GM19467 (cell line): Measurements from ENCODE around the gene GLRX.
A peak's percentile ranks its signal among the peaks of the same experiment; 100 is the strongest.
"Not testable (repeated sequence)": the region's sequence is repeated elsewhere in the genome, so short reads cannot be mapped to it uniquely, and the experiment has no call there.

Source experiments
- ATAC-seq: cut with Tn5 transposase; IDR thresholded peaks from one replicate; pipeline ENCODE4 v1.9.1; 2021; ENCODE audit warnings: mild to moderate bottlenecking, moderate library complexity; ENCODE audit not compliant: unreplicated experiment

Gene GLRX

DNA sequence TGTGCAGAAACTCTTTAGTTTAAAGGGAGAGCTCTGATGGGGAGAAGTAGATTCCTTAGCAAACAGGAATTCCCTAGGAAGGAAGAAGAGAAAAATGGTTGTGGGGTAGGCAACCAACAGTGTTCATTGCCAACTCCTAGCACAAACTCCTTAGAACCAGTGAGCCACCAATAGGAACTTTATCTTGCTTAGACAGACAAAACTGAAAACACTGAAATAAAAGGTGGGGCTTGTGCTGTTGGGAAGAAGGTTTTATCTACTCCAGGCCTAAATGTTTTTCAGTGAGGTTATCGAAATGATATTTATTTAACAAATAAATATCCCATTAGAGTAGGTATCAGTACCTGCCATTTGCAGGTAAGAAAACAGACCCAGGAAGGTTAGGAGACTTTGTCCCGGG is 7.7 kb upstream of the GLRX start:
- no peak for ATAC-seq

DNA sequence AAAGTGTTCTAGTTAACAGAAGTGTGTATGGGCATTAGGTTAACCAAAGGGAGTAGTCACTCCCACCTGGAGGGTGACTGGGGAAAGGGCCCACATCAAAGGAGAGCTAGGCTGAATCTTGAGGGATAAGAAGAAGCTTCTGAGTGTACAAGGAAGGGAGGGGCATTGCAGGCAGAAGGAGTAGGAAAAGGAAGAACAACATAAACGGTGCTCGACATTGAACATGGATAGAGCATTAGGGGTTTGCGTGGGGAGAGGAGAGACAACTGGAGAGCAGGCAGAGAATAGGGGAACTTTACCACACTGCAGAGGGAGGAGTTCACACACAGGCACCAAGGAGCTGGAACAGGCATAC is 5.3 kb upstream of the GLRX start:
- no peak for ATAC-seq

DNA sequence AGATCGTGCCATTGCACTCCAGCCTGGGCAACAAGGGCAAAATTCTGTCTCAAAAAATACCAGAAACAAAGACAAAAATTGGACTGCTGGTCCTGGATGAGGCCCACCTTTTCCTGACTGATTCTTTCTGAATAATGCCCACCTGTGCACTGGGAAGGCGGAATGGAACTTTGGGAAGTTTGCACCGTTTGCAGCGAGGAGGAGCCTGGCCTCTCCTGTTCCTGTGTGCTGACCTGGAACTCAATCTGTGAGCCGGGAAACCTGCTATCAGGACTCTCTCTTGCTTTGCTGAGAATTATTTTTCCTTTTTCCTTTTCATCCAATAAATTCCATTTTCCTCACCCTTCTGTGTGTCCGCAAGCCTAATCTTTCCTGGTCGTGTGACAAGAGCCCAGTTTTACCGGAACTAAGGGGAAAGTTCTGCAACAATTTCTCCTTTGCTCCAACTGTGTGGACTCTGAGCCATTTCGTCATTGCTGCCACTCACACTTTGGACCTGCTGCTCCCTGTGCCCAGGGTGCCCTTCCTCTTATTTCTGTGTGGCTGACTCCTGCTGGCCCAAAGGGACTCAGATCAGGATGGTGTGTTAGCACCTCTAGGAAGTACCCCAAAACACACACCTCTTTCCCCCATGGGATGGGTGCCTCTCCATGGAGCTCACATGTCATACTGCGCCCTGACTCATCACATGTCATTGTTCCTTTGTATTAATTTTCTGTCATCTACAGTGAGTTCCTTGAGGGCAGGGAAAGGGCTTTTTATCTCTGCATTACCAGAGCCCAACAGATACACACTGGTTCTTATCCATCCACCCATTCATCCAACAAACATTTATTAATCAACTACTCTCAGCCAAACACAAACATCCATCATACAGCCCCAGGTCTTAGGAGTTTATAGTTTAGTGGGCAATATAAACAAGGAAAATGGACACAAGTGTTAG is 4.7 kb upstream of the GLRX start:
- no peak for ATAC-seq

DNA sequence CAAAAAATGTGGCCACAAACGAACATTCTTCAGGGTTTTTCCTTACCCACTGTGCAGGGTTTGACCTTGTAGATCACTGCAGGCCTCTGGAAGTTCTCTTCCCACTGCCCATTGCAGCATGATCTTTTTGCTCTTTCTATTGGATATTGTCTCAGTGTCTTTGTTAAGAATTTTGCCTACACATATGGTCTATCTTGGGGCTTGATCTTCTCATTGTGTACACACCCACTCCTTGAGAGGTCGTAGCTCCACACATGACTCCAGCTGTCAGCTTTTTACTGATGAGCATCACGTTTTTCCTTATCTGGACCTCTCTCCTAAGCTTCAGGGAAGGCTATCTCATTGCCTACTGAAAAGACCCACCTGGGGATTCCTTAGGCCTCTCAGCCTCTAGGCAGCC is 3.0 kb upstream of the GLRX start:
- no peak for ATAC-seq

DNA sequence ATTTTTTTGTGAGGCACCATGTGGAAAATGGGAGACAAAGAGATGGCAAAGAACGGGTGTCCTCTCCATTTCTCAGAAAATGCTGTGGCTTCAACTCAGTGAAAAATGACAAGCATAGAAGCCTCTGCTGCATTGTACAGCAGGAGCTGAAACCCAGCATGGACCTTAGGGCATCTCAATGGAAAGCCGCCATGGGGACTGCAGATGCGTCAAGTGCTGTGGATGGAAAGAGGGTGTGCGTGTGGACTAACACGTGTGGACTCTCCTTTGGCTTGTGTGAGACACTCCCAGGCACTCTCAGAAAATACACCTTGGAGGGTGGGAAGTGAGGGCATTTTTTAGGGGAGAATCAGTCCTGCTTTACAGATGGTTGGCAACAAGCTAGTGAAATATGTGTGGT is 2.2 kb upstream of the GLRX start:
- ATAC-seq = no peak

DNA sequence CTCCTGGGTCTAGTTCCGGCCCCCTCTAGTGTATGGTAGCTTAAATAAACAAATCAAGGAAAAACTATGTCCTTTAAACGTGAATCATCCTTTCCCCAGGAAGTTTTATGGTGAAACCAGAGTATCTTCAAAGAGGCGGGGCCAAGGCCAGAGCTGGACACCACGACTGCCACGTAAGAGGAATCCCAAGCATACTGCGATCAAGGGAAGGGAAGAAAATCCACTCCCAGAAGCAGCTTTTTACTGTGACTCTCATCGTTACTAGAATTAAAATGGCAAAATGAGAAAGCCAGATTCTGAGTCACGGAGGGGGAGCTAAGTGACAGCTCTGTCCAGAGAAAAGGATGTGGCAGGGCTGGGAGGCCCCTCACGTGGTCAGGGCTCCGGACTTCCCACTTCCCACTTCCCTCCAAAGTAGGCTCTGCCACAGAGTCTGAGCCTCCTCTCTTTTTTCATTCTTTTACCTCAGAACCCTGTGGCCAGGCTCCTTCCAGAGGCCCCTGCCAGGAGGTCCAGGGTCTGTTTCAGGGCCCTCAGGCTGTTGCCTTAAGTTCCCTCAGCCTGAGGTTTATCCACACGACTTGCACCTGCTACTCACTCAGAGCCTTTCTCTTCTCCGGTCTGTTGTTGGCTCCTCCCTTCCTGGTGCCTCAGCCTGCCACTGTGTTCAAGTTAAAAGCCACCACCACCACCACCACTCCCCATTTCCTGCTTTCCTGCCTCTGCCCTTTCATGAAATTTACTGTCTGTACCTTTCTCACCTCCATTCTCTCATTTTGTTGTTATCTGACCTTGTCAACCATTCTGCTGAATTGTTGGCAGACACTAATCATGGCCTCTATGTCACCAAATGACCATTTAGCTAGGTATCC is 1.4 kb upstream of the GLRX start:
- ATAC-seq = peak; percentile 48

DNA sequence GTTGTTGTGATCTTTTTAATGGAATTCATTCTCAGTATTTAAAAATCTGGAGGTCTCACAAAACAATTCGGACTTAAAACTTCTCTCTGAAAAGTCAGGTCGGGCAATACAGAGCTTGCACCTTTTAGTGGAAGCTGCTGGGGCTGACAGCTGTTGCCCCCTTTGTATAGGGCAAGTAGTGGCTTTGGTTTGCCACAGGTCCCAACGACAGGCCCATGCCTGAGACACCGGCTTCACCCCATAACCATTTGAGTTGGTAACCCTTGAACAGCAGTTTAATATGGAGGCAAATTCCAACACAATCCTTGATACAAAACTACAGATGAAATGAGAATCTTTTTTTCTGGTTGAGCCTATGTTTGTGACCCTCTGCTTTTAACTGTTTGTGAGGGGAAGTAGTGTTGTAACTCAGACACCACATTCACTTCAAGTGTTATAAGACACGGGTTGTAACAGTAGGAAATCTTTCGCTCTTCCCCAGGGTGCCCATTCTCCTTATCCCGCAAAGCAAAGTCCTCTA is 752 bp upstream of the GLRX start:
- no peak for ATAC-seq

DNA sequence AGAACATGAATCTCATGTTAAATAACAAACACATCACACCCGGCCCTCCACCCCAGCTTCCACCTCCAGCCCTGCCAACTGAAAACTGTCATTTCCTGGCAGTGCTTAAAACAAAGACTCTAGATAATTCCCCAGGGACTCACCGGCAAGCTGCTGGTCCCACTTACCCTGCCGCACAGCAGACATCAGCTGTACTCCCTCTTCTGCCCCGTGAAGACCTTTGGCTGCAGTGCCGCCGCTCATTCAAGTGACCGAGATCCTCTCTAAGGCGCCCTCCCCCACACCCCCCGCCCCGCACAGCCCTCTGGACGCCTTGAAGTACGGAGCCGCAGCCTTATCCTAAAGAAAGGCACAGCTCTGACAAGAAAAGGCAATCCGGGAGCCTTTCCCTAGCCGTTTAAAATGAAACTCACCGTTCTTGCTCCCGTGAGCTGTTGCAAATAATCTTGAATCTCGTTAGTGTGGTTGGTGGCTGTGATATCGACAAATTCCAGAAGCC is 434 bp downstream of the GLRX start:
- peak; percentile 31 for ATAC-seq

DNA sequence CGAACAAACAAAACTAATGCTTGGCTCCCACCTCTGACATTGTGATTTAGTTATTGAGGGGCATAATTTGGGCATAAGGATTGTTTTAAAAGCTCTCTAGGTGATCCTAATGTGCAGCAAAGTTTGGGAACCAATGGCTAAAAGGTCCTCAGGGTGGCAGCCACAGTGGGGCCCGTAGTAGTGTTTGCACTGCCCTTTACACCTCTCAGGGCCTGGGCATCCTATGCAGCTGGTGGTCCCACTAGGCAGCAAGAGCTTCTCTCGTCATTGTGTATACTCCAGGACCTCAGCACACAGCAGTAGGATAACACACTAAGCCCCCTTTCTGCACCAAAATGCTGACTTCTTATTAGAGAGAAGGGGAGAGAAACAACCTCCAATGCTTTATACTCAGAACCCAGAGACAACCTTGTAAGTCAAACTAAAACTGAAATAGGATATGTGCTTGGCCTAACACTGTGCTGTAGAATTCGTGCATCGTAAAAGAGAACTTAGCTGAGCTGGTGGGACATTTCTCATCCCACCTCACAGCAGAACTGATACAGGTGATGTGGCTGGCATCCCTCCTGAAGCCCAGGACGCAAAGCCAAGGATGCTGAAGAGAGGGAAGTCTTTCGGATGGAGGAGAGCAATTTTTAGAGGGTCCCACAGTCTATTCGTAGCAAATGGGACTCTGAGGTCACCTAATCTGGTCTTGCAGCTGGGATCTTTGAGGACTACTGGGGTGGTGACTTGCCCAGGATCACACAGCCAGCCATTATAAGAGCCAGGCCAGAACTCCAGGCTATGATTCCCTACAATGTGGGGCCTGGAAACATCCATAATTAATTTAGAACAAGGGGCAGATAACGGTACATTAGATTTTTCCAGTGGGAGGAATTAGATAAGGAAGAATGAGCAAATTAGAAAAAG is 1.2 kb downstream of the GLRX start:
- ATAC-seq = no peak

DNA sequence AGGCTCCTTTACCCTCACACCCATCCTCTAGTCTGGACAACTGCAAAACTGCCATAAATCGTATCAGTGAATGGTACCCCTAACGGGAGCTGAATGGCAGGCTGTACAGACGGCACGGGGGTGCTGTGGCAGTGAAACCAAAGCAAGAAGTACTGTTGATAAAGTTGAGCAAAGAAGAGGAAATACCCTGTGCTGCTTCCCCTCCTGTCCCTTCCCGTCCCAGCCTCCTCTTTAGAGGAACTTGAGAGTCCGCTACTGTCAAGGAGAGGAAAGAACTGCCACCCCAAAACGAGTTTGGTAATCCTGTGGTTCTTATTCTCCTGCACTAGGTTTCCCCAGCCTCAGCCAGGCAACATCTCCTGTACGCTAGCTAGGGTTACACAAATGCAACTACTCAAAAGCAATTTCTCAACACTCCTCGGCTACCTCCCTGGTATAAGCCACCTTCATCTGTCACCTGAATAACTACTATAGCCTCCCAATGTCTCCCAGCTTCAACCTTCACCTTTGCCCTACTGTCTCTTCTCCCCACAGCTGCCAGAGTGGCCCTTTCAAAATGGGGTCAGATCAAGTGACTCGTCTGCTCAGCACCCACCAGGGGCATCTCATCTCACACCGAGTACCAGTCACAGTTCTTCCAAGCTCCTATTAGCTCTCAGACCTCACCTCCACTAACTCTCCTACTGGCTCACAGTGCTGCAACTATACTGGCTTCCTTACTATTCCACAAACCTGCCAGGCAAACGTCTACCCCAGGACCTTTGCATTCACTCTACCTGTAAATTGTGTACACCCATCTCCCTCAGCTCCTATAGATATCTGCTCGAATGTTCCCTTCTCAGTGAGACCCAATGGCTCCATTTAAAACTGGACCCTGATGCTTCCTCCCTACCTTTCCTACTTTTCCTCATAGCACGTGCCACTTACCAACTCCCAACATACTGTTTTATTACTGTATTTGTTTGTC is 4.1 kb downstream of the GLRX start:
- no peak for ATAC-seq

DNA sequence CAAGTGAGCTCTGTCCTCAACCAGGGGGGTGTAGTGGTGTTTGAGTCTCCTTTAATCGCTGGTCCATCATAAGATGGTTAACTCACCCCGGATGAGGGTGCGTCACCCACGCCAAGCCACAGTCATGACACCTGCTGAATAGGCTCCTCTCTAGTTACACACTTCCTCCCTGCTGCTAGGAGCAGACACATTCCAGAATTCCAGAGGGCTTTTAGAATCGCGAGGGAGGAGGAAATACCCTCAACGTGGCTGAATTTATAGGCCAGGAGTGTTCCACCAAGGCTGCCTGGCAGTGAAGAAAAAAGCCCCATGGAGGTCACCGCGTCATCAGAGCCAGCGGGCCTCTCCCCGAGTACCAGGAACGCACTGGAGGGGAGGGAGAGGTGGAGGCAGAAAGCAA is 5.1 kb downstream of the GLRX start:
- ATAC-seq = no peak

DNA sequence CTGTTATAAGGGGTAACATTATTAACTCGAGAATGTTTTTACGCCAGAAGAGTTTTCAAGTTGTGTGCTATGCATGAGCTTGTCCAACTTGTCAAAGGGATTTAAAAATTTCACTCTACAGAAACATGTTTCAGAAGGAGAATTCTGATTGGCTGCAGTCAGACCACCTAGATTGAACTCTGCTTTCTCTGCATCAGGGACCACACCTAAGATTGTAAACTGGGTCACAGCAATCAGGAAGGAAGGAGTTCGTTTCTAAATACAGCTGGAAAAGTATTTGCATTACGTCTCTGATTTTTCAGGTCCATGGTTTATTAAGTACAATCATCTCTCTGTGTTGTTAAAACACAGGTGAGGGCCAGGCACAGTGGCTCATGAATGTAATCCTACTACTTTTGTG is 5.8 kb downstream of the GLRX start:
- no peak for ATAC-seq

DNA sequence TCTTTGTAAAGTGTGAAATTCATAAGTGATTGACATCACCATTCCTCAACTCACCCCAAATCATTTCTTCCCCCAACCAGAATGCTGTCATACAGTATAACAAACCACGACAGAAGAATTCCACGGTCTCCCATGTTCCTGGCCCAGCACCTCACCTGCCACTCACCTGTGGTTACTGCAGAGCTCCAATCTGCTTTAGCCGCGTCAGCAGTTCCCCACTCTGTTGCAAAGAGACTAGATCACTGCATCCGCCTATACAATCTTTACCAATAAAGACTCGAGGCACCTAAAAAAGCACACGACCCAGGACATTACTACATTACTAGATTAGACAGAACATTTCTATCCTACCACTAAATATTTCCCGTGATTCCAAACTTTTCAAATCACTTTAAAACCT is 6.2 kb downstream of the GLRX start:
- no peak for ATAC-seq

DNA sequence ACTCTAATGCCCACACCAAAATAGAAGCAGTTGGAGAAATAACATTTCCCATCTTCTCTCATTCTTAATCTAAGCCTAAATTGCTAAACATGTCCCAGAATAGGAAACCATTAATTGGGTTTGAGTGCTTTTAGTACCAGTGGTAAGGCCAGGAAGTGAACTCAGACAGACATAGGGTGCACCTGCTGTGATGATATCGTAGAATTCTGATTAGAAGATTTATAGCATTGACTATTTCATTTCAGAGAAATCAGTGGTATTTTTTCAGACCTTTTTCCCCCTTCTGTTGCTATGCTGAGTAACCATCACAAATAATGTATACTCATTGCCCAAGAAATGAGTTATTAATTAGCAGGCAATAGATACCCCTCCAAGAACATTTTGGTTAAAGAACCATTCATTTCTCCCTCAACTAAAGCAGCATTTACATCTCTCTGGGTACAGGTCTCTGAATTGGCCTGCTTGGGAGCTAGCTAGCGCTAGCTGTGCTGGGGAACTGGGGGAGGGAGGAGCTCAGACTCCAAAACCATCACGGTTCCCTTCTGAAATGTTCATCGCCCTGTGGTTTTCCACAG is 7.3 kb downstream of the GLRX start:
- no peak for ATAC-seq

DNA sequence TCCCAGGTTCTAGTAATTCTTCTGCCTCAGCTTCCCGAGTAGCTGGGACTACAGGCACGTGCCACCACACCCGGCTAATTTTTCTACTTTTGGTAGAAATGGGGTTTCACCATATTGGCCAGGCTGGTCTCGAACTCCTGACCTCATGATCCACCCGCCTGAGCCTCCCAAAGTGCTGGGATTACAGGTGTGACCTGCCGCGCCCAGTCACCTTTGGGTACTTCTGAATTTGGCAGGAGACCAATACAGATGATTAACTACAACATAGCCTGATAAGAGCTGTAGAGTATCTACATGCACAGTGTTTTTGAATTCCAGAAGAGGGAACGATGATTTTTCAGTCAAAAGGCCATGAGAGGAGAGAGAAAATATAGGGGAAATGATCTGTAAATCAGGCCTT is 9.5 kb downstream of the GLRX start:
- ATAC-seq = not testable (repeated sequence)

DNA sequence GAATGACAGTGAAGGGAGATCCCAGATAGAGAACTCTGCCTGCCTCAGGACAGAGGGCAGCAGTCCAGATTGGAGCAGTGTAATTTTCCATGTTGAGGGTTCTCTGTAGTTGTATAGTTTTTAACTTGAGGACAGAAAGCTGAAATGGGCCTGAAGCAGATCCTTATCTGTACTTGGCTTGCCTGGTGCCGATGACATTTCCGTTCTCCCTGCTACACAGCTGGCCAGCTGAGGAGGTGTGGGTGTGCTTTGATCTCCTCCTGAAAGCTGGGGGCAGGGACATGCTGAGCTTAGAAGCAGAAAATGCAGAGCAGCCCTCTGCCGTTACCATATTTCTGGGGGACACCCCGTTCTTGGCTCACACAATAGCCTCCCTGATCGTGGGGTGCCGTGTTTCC is 10.5 kb downstream of the GLRX start:
- ATAC-seq = no peak

DNA sequence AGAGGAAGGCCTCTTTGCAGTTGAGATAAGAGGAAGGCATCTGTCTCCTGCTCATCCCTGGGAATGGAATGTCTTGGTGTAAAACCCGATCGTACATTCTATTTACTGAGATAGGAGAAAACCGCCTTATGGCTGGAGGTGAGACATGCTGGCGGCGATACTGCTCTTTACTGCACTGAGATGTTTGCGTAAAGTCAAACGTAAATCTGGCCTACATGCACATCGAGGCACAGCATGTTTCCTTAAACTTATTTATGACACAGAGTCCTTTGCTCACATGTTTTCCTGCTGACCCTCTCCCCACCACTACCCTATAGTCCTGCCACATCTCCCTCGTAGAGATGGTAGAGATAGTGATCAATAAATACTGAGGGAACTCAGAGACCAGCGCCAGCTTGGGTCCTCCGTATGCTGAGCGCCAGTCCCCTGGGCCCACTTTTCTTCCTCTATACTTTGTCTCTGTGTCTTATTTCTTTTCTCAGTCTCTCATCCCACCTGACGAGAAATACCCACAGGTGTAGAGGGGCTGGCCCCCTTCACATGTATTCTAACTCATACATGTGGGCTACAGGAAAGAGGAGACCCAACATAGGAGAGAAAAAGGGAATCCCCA is 11.0 kb downstream of the GLRX start:
- ATAC-seq = not testable (repeated sequence)

DNA sequence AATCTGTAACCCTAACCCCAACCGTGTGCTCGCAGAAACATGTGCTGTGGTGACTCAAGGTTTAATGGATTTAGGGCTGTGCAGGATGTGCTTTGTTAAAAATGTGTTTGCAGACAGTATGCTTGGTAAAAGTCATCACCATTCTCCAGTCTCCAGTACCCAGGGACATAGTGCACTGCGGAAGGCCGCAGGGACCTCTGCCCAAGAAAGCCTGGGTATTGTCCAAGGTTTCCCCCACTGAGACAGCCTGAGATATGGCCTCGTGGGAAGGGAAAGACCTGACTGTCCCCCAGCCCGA is 11.5 kb downstream of the GLRX start:
- ATAC-seq = not testable (repeated sequence)
